ENCODE data around the gene CDR2L.

DNA sequence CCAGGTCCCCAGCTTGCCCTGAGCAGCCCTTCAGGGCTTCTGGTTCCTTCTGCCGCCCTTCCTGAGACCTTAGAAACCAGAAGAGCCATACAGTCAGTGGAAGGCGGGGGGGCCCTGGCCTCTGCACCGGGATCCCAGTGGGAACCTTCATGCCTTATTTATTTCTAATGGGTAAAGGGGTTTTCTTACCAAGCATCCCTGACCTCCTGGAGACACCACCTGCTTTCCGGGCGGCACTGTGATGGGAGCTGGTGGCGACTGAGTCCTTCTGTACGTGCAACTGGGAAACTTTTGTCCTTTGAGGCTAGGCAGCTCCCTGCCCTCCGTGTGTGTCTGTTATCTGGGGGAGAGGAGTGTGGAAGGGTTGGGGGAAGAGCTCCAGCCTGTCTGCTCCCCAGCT, 17.9 kb downstream of the CDR2L start:
- TF ChIP-seq CTCF (IDR thresholded peaks at IDR 0.05) = no peak
- no peak for TF ChIP-seq POLR2A (IDR thresholded peaks at IDR 0.05; ENCODE audit: low read depth)
- TF ChIP-seq POLR2AphosphoS5 (IDR thresholded peaks at IDR 0.05) = no peak
